IMR-90 (cell line): ENCODE measurements around the gene TNRC6A. TPM values are rescaled to one million over a fixed set of nuclear protein-coding genes. Genes with fewer than 3 reads are reported as not detected.

Experiments used
- ATAC-seq: fragments of 200-7000 bp; cut with Tn5 transposase; 2 replicates; pipeline ENCODE4 v1.9.1; 2020; ENCODE audit warnings: low read depth, mild to moderate bottlenecking, moderate library complexity
- BruUV-seq: library from RNA; stranded (reverse); fragments of 400-500 nt; replicated peaks from 2 replicates; lab custom pipeline; 2021; lab: Mats Ljungman, UMichigan
- CTCF ChIA-PET: fragments of 300-600 bp; formaldehyde crosslinking; extraction: SDS; loops from one replicate; lab custom pipeline; 2021; ENCODE audit warnings: antibody characterized with exemption; lab: Yijun Ruan, JAX
- POLR2A ChIA-PET: fragments of 300-600 bp; sonication (Branson Sonifier 250); formaldehyde crosslinking; loops from one replicate; lab custom pipeline; 2022; ENCODE audit warnings: antibody characterized with exemption; ENCODE audit not compliant: unreplicated experiment; lab: Charles Lee
- DNase-seq: peaks from one replicate; pipeline ENCODE4 v3.0.0; 2013
- H2AFZ ChIP-seq: replicated peaks from 2 replicates; pipeline ENCODE3; 2013; ENCODE audit warnings: low read length, mild to moderate bottlenecking; ENCODE audit not compliant: poor library complexity
- H2AK5ac ChIP-seq: 2 replicates; pipeline ENCODE4 v1.6.1; 2013; ENCODE audit warnings: low read depth, low read length, inconsistent platforms
- H2AK9ac ChIP-seq: replicated peaks from 2 replicates; pipeline ENCODE3; 2013; ENCODE audit warnings: mild to moderate bottlenecking, low read depth, low read length, moderate library complexity; ENCODE audit not compliant: poor library complexity
- H2BK120ac ChIP-seq: 2 replicates; pipeline ENCODE4 v1.6.1; 2013; ENCODE audit warnings: low read depth, low read length, inconsistent platforms
- H2BK15ac ChIP-seq: 3 replicates; pipeline ENCODE4 v1.6.1; 2013; ENCODE audit warnings: low read depth, low read length, inconsistent platforms
- H2BK20ac ChIP-seq: 2 replicates; pipeline ENCODE4 v1.6.1; 2013; ENCODE audit warnings: low read depth, mild to moderate bottlenecking, inconsistent platforms, low read length, moderate library complexity
- H2BK5ac ChIP-seq: 2 replicates; pipeline ENCODE4 v1.6.1; 2013; ENCODE audit warnings: mild to moderate bottlenecking, low read depth, low read length, inconsistent platforms; ENCODE audit not compliant: poor library complexity, severe bottlenecking
- H3K14ac ChIP-seq: replicated peaks from 2 replicates; pipeline ENCODE4 v1.6.1; 2013; ENCODE audit warnings: low read depth, low read length, inconsistent platforms
- H3K18ac ChIP-seq: 2 replicates; pipeline ENCODE4 v1.6.1; 2013; ENCODE audit warnings: low read depth, low read length, control low read depth
- H3K23ac ChIP-seq: 2 replicates; pipeline ENCODE4 v1.6.1; 2013; ENCODE audit warnings: low read depth, low read length, inconsistent platforms
- H3K27ac ChIP-seq: 2 replicates; pipeline ENCODE4 v1.5.1; 2013; ENCODE audit warnings: mild to moderate bottlenecking, control low read depth, low read length; ENCODE audit not compliant: insufficient read depth
- H3K27me3 ChIP-seq: 2 replicates; pipeline ENCODE4 v1.6.1; 2013; ENCODE audit warnings: low read length; ENCODE audit not compliant: control insufficient read depth, insufficient read depth
- H3K36me3 ChIP-seq: 2 replicates; pipeline ENCODE4 v1.6.1; 2013; ENCODE audit warnings: low read length, mixed read lengths; ENCODE audit not compliant: control insufficient read depth, insufficient read depth
- H3K4ac ChIP-seq: 2 replicates; pipeline ENCODE4 v1.6.1; 2013; ENCODE audit warnings: low read depth, low read length, inconsistent platforms
- H3K4me1 ChIP-seq: 2 replicates; pipeline ENCODE4 v1.6.1; 2013; ENCODE audit warnings: low read length, mixed read lengths; ENCODE audit not compliant: control insufficient read depth, insufficient read depth
- H3K4me2 ChIP-seq: 2 replicates; pipeline ENCODE4 v1.6.1; 2013; ENCODE audit warnings: low read depth, mild to moderate bottlenecking, control low read depth, low read length, moderate library complexity
- H3K4me3 ChIP-seq: 2 replicates; pipeline ENCODE4 v1.5.1; 2013; ENCODE audit warnings: low read depth, mild to moderate bottlenecking, control low read depth, low read length, moderate library complexity; ENCODE audit not compliant: insufficient read depth
- H3K56ac ChIP-seq: 2 replicates; pipeline ENCODE4 v1.6.1; 2013; ENCODE audit warnings: low read length, inconsistent platforms; ENCODE audit not compliant: insufficient read depth; ENCODE audit errors: extremely low read depth
- H3K79me1 ChIP-seq, 2 experiments: 2 replicates each; pipeline ENCODE4 v1.6.1; 2013; ENCODE audit warnings: low read length in 2 of 2, inconsistent platforms in 1 of 2, low read depth in 1 of 2
- H3K9ac ChIP-seq: 2 replicates; pipeline ENCODE4 v1.6.1; 2013; ENCODE audit warnings: low read depth, low read length, control low read depth
- H3K9me1 ChIP-seq: 2 replicates; pipeline ENCODE4 v1.6.1; 2013; ENCODE audit warnings: low read length, inconsistent platforms; ENCODE audit not compliant: insufficient read depth
- H3K9me3 ChIP-seq: 2 replicates; pipeline ENCODE4 v1.6.1; 2013; ENCODE audit warnings: low read length; ENCODE audit not compliant: control insufficient read depth, insufficient read depth
- H4K20me1 ChIP-seq: 2 replicates; pipeline ENCODE4 v1.6.1; 2013; ENCODE audit warnings: low read length, inconsistent platforms; ENCODE audit not compliant: insufficient read depth
- H4K5ac ChIP-seq: 2 replicates; pipeline ENCODE4 v1.6.1; 2013; ENCODE audit warnings: mild to moderate bottlenecking, low read depth, low read length, control low read depth
- H4K8ac ChIP-seq, 2 experiments: 2 replicates each; pipeline ENCODE4 v1.6.1; 2013; ENCODE audit warnings: low read depth in 2 of 2, low read length in 2 of 2, control low read depth in 1 of 2, inconsistent platforms in 1 of 2
- H4K91ac ChIP-seq: 2 replicates; pipeline ENCODE4 v1.6.1; 2013; ENCODE audit warnings: low read depth, low read length, inconsistent platforms; ENCODE audit not compliant: insufficient read depth
- BHLHE40 ChIP-seq: fragments of 150-350 bp; IDR thresholded peaks from 2 replicates; pipeline ENCODE4 v1.6.1; 2016; ENCODE audit warnings: mild to moderate bottlenecking, low read depth, low read length
- CHD1 ChIP-seq: IDR thresholded peaks from 2 replicates; pipeline ENCODE4 v1.6.1; 2012; ENCODE audit warnings: low read depth, low read length, improper control_type of control experiment
- ELK1 ChIP-seq: fragments of 150-350 bp; IDR thresholded peaks from 2 replicates; pipeline ENCODE4 v1.6.1; 2016; ENCODE audit warnings: low read depth, mild to moderate bottlenecking, low read length, moderate library complexity, borderline replicate concordance
- FOS ChIP-seq: fragments of 150-350 bp; IDR thresholded peaks from 2 replicates; pipeline ENCODE4 v1.6.1; 2016; ENCODE audit warnings: low read depth, low read length
- MAFK ChIP-seq: IDR thresholded peaks from 2 replicates; pipeline ENCODE4 v1.6.1; 2012; ENCODE audit warnings: low read depth, low read length, improper control_type of control experiment
- MAZ ChIP-seq: IDR thresholded peaks from 2 replicates; pipeline ENCODE4 v1.6.1; 2012; ENCODE audit warnings: low read depth, mild to moderate bottlenecking, low read length, improper control_type of control experiment, moderate library complexity, borderline replicate concordance
- MXI1 ChIP-seq: IDR thresholded peaks from 2 replicates; pipeline ENCODE4 v1.6.1; 2012; ENCODE audit warnings: low read depth, mild to moderate bottlenecking, low read length, moderate library complexity, borderline replicate concordance
- NFE2L2 ChIP-seq: fragments of 150-350 bp; IDR thresholded peaks from 2 replicates; pipeline ENCODE4 v1.6.1; 2016; ENCODE audit warnings: low read depth, mild to moderate bottlenecking, low read length
- RAD21 ChIP-seq: IDR thresholded peaks from 2 replicates; pipeline ENCODE4 v1.6.1; 2012; ENCODE audit warnings: low read length, improper control_type of control experiment
- RFX5 ChIP-seq: IDR thresholded peaks from 2 replicates; pipeline ENCODE4 v1.8.0; 2012; ENCODE audit warnings: low read depth, mild to moderate bottlenecking, low read length, moderate library complexity
- USF2 ChIP-seq: fragments of 150-350 bp; IDR thresholded peaks from 2 replicates; pipeline ENCODE4 v1.6.1; 2017; ENCODE audit warnings: mild to moderate bottlenecking, antibody characterized with exemption, low read length, low read depth
- WGBS, 2 experiments: methylation state at CpG; one replicate each; pipeline versions ENCODE4 v1.1.5 to v1.1.7; 2013; ENCODE audit warnings: missing lambda C conversion rate in 2 of 2; ENCODE audit not compliant: insufficient read length in 1 of 2; ENCODE audit errors: extremely low coverage in 2 of 2; 5-methylcytosine and 5-hydroxymethylcytosine counted together
- dilution Hi-C: fragments of 300-500 bp; cut with HindIII; formaldehyde crosslinking; loops from one replicate; pipeline ENCODE4 v1.14.3; 2018; ENCODE audit warnings: low sequenced_read_pairs; ENCODE audit not compliant: unreplicated experiment
- in situ Hi-C: fragments of 300-500 bp; cut with MboI; formaldehyde crosslinking; loops from 3 replicates; pipeline ENCODE4 v1.14.3; 2019; ENCODE audit warnings: low sequenced_read_pairs, inconsistent platforms, mixed read lengths
- intact Hi-C: fragments of 100-400 bp; cut with micrococcal nuclease; formaldehyde crosslinking; loops from 2 replicates; pipeline ENCODE4 v1.10.0; 2022
- polyA plus RNA-seq, 3 experiments: library from polyadenylated mRNA; depleted of rRNA; stranded (reverse); fragments of >200 nt; gene quantifications; 2 replicates each; pipeline ENCODE4 v1.2.3, GENCODE V29; 2012; ENCODE audit warnings: low replicate concordance in 1 of 3
- total RNA-seq: library from RNA; depleted of rRNA; stranded (reverse); fragments of >200 nt; gene quantifications from 2 replicates; pipeline ENCODE4 v1.2.3, GENCODE V29; 2012
- TF ChIP-seq, protein P1 (sequence below): conservative IDR thresholded peaks from 2 replicates; pipeline ENCODE4 v1.5.1; 2012; ENCODE audit warnings: mild to moderate bottlenecking, low read depth, low read length, improper control_type of control experiment

TNRC6A gene
- total and polyA plus RNA-seq, 2 of the 4 experiments (the other 2 are of a cell fraction): 32.4 to 42.3 TPM

DNA sequence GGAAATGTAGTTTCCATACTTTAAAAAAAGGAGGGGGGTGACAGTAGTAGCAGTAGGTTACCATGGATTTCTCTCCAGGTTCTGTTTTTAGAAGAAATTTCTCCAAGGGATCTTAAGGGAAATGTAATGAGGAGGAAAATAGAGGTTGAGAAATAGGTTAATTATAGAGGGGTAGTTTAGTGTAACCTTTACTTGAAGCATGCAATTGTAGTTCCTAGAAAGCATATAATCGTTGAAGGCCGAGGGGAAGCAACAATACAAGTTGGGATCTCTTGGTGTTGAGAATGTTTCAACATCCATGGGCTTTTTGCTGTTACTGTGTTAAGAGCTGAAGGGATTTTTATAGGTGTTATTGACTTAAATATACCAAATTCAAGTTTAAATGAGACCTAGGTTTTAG, 25.1 kb downstream of the TNRC6A start:
- peaks cover 73% of the 10 kb centered on the region for H4K20me1 ChIP-seq
- no peak overlapping the region for H3K4me3 ChIP-seq
- DNase-seq (no peak), ATAC-seq (no peak)
- no peak overlapping the region for H2BK20ac ChIP-seq
- no peak overlapping the region for H3K18ac ChIP-seq
- intact Hi-C loops: no loop called here
- H3K4me1 ChIP-seq: peaks cover 3% of the 10 kb centered on the region
- H3K36me3 ChIP-seq: peaks cover 5% of the 10 kb centered on the region
- no peak overlapping the region for H3K9ac ChIP-seq
- POLR2A ChIA-PET: no interaction called here
- no peak overlapping the region for H3K27ac ChIP-seq
- H3K9me3 ChIP-seq: no peaks in the 10 kb centered on the region
- CTCF ChIA-PET: interaction anchor here (1.0 kb wide), 1 partner anchor 15 kb away, joined by 3 read pairs; no protein-coding TSS in a partner anchor
- H2AFZ ChIP-seq: no peak overlapping the region
- H2BK120ac ChIP-seq: no peak overlapping the region
- in situ Hi-C loops: no loop called here
- H2AK9ac ChIP-seq: no peak overlapping the region
- no peak overlapping the region for H3K4ac ChIP-seq
- no CpG with 5 or more reads among the region's 2 CpGs for WGBS, 2 experiments
- BruUV-seq: no TSS peak
- no peak overlapping the region for H3K23ac ChIP-seq
- H3K79me1 ChIP-seq: peaks cover 40 to 75% of the 10 kb centered on the region in 2 experiments
- no peak overlapping the region for H3K56ac ChIP-seq
- H3K27me3 ChIP-seq: no peaks in the 10 kb centered on the region
- H4K8ac ChIP-seq: no peak overlapping the region
- H2BK15ac ChIP-seq: no peak overlapping the region
- no peak overlapping the region for H2AK5ac ChIP-seq
- H2BK5ac ChIP-seq: no peak overlapping the region
- no peak overlapping the region for H3K14ac ChIP-seq
- H4K91ac ChIP-seq: no peak overlapping the region
- H3K9me1 ChIP-seq: peaks cover 17% of the 10 kb centered on the region
- TF ChIP-seq ELK1: no peak
- TF ChIP-seq CHD1: no peak
- TF ChIP-seq, protein P1, sequence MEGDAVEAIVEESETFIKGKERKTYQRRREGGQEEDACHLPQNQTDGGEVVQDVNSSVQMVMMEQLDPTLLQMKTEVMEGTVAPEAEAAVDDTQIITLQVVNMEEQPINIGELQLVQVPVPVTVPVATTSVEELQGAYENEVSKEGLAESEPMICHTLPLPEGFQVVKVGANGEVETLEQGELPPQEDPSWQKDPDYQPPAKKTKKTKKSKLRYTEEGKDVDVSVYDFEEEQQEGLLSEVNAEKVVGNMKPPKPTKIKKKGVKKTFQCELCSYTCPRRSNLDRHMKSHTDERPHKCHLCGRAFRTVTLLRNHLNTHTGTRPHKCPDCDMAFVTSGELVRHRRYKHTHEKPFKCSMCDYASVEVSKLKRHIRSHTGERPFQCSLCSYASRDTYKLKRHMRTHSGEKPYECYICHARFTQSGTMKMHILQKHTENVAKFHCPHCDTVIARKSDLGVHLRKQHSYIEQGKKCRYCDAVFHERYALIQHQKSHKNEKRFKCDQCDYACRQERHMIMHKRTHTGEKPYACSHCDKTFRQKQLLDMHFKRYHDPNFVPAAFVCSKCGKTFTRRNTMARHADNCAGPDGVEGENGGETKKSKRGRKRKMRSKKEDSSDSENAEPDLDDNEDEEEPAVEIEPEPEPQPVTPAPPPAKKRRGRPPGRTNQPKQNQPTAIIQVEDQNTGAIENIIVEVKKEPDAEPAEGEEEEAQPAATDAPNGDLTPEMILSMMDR: no peak
- no peak for TF ChIP-seq NFE2L2
- TF ChIP-seq RAD21: no peak
- no peak for TF ChIP-seq FOS
- TF ChIP-seq MAFK: no peak
- no peak for TF ChIP-seq MAZ
- TF ChIP-seq RFX5: no peak
- TF ChIP-seq USF2: no peak
- TF ChIP-seq BHLHE40: no peak
- TF ChIP-seq MXI1: no peak
- H4K5ac ChIP-seq: no peak overlapping the region
- dilution Hi-C loops: no loop called here
- H3K4me2 ChIP-seq: no peak overlapping the region
